KMS-11 (cell line): ENCODE data around the gene NOXA1.
"Not testable (repeated sequence)": the region's sequence is repeated elsewhere in the genome, so short reads cannot be mapped to it uniquely, and the experiment has no call there.

Source experiments
- H2AFZ ChIP-seq: fragments of 200-600 bp; sonication (generic); 2 replicates; pipeline ENCODE4 v1.6.1; 2016; ENCODE audit warnings: antibody characterized with exemption, mixed run types, low read depth
- H3K27ac ChIP-seq: fragments of 200-600 bp; sonication (generic); 2 replicates; pipeline ENCODE4 v1.6.1; 2016; ENCODE audit warnings: mild to moderate bottlenecking, mixed run types
- H3K27me3 ChIP-seq: fragments of 200-600 bp; sonication (generic); 2 replicates; pipeline ENCODE4 v1.6.1; 2017; ENCODE audit warnings: mild to moderate bottlenecking, low read depth, mixed run types, moderate library complexity; ENCODE audit not compliant: insufficient read depth
- H3K36me3 ChIP-seq: fragments of 200-600 bp; sonication (generic); 2 replicates; pipeline ENCODE4 v1.6.1; 2017; ENCODE audit warnings: mild to moderate bottlenecking, mixed run types; ENCODE audit not compliant: insufficient read depth
- H3K4me1 ChIP-seq: fragments of 200-600 bp; sonication (generic); 2 replicates; pipeline ENCODE4 v1.6.1; 2016; ENCODE audit warnings: mild to moderate bottlenecking, low read depth, mixed run types; ENCODE audit not compliant: poor library complexity, severe bottlenecking
- H3K4me2 ChIP-seq: fragments of 200-600 bp; sonication (generic); 2 replicates; pipeline ENCODE4 v1.7.0; 2016; ENCODE audit warnings: mild to moderate bottlenecking, mixed run types
- H3K4me3 ChIP-seq: fragments of 200-600 bp; sonication (generic); IDR thresholded peaks from 2 replicates; pipeline ENCODE4 v1.6.1; 2017; ENCODE audit warnings: low read depth, low read length, mixed read lengths; ENCODE audit not compliant: insufficient read depth
- H3K79me2 ChIP-seq: fragments of 200-600 bp; sonication (generic); 2 replicates; pipeline ENCODE4 v1.6.1; 2016; ENCODE audit warnings: low read depth, mixed run types; ENCODE audit not compliant: insufficient read depth
- H3K9ac ChIP-seq: fragments of 200-600 bp; sonication (generic); 2 replicates; pipeline ENCODE4 v1.6.1; 2016; ENCODE audit warnings: mild to moderate bottlenecking, mixed run types
- H4K20me1 ChIP-seq: fragments of 200-600 bp; sonication (generic); 2 replicates; pipeline ENCODE4 v1.6.1; 2016; ENCODE audit warnings: mild to moderate bottlenecking, mixed run types; ENCODE audit not compliant: insufficient read depth
- CTCF ChIP-seq: fragments of 200-600 bp; sonication (generic); conservative IDR thresholded peaks from 2 replicates; pipeline ENCODE4 v1.6.1; 2017; ENCODE audit warnings: low read depth, mild to moderate bottlenecking, antibody characterized with exemption, low read length, moderate library complexity, mixed read lengths

The NOXA1 gene

GRCh38 chr9:137448602-137448962, 25.4 kb downstream of the NOXA1 start:
- Histone ChIP-seq H3K4me3 (no peak overlapping the region), H3K4me2 (no peak overlapping the region), H3K79me2 (no peaks in the 10 kb centered on the region), H4K20me1 (no peaks in the 10 kb centered on the region), H3K36me3 (no peaks in the 10 kb centered on the region), H3K4me1 (peaks cover 16% of the 10 kb centered on the region), H3K27me3 (peaks cover 7% of the 10 kb centered on the region; the same call in 1 of the 2 replicates), H3K27ac (no peak overlapping the region), H3K9ac (no peak overlapping the region), H2AFZ (no peak overlapping the region)
- no peak for TF ChIP-seq CTCF

GRCh38 chr9:137449081-137449844, 26.1 kb downstream of the NOXA1 start:
- H4K20me1 ChIP-seq: no peaks in the 10 kb centered on the region
- no peak overlapping the region for H3K4me2 ChIP-seq

GRCh38 chr9:137449931-137450538, 26.8 kb downstream of the NOXA1 start:
- H4K20me1 ChIP-seq: no peaks in the 10 kb centered on the region
- peaks cover 5% of the 10 kb centered on the region; the same call in 1 of the 2 replicates for H3K27me3 ChIP-seq
- no peak overlapping the region for H2AFZ ChIP-seq
- H3K4me2 ChIP-seq: no peak overlapping the region
- no peaks in the 10 kb centered on the region for H3K79me2 ChIP-seq
- H3K4me3 ChIP-seq: no peak overlapping the region
- no peak overlapping the region for H3K27ac ChIP-seq
- no peak for TF ChIP-seq CTCF
- no peak overlapping the region for H3K9ac ChIP-seq
- H3K36me3 ChIP-seq: no peaks in the 10 kb centered on the region
- peaks cover 12% of the 10 kb centered on the region for H3K4me1 ChIP-seq

More at GRCh38 chr9:137449081-137449844, 26.1 kb downstream of the NOXA1 start:
- Histone ChIP-seq H3K4me3 (no peak overlapping the region), H3K36me3 (no peaks in the 10 kb centered on the region), H3K27ac (no peak overlapping the region), H2AFZ (no peak overlapping the region), H3K4me1 (peaks cover 16% of the 10 kb centered on the region), H3K27me3 (peaks cover 5% of the 10 kb centered on the region; the same call in 1 of the 2 replicates), H3K9ac (no peak overlapping the region), H3K79me2 (no peaks in the 10 kb centered on the region)
- no peak for TF ChIP-seq CTCF

- H3K4me1 ChIP-seq: not testable (repeated sequence)
Measured at GRCh38 chr9:137450539-137451222, 27.5 kb downstream of the NOXA1 start.

GRCh38 chr9:137451264-137452005, 28.2 kb downstream of the NOXA1 start:
- H3K27ac ChIP-seq, H3K79me2 ChIP-seq, H2AFZ ChIP-seq, H3K9ac ChIP-seq, H3K36me3 ChIP-seq, H3K27me3 ChIP-seq, H3K4me3 ChIP-seq, H3K4me2 ChIP-seq, H4K20me1 ChIP-seq, H3K4me1 ChIP-seq: not testable (repeated sequence)

More at GRCh38 chr9:137450539-137451222, 27.5 kb downstream of the NOXA1 start:
- H3K36me3 ChIP-seq, H3K27ac ChIP-seq, H2AFZ ChIP-seq, H3K27me3 ChIP-seq, H3K9ac ChIP-seq, H4K20me1 ChIP-seq, H3K79me2 ChIP-seq, H3K4me2 ChIP-seq, H3K4me3 ChIP-seq: not testable (repeated sequence)
